Activated CD8-positive, alpha-beta memory T cell treated with anti-CD3 and anti-CD28 coated beads, Interleukin-2, amount 50 U/mL, for 1 hour (primary cell): ENCODE measurements around the gene CHRNG.

ENCODE experiments used
- DNase-seq: peaks from one replicate; pipeline ENCODE4 v3.0.0-alpha.2; 2020; ENCODE audit errors: extremely low read depth

Gene CHRNG

DNA sequence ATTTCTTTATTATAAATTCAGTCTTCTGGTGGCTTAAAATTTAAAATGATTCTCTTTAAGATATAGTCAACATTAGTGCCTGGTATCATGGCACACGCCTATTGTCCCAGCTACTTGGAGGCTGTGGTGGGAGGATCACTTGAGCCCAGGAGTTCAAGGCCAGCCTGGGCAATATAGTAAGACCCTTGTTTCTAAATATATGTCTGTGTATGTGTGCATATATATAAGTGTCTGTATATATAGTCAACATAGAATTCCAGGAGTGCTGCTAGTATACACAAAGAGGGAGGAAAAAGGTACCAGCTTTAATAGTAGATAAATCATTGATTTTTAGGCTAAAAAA is 35.9 kb downstream of the CHRNG start:
- no peak for DNase-seq

DNA sequence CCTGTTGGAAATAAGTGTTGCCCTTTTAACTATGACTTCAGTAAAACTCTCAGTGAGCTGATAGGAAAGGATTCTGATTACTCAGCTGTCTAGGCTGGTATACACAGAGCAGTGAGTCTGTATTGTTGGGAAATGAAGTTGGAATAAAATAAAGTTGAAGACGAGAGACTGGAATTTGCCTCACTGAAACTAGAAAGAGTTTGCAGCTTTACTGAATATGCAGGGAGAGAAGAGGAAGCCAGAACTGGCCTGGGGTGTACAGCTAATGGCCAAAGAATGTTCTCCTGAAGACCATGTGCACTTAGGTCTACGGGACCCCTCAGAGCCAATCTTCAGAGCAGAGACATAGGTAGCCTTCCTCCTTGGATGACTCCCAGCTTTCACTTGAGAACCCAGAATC is 37.5 kb downstream of the CHRNG start:
- no peak for DNase-seq

GRCh38 chr2:232577841-232578240 is 38.3 kb downstream of the CHRNG start:
- DNase-seq = no peak

- no peak for DNase-seq
These were observed 39.1 kb downstream of the CHRNG start for GRCh38 chr2:232578626-232579025.

GRCh38 chr2:232580648-232580981 is 41.1 kb downstream of the CHRNG start:
- no peak for DNase-seq

- no peak for DNase-seq
These were observed 42.2 kb downstream of the CHRNG start for GRCh38 chr2:232581725-232582124.

DNA sequence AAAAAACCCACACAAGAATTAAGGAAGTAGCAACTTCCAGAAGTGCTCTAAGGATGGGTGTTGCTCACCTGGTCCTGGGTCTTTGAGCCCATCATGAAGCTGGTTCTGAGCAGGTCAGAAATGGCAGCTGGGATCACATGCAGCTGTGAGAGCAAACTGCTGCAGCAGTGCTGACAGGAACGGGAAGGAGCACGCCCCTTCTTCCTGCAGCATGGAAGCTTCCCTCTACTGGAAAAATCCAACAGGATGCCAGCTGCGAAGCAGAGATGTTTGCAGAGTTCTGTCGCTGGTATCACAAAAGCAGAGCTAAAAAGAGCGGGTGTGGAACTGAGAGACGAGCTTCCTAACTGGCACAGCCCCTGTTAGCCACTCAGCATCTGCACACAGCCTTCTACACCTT is 44.7 kb downstream of the CHRNG start:
- no peak for DNase-seq

GRCh38 chr2:232586943-232587505 is 47.5 kb downstream of the CHRNG start:
- no peak for DNase-seq

GRCh38 chr2:232587512-232587911 is 48.0 kb downstream of the CHRNG start:
- DNase-seq = no peak

DNA sequence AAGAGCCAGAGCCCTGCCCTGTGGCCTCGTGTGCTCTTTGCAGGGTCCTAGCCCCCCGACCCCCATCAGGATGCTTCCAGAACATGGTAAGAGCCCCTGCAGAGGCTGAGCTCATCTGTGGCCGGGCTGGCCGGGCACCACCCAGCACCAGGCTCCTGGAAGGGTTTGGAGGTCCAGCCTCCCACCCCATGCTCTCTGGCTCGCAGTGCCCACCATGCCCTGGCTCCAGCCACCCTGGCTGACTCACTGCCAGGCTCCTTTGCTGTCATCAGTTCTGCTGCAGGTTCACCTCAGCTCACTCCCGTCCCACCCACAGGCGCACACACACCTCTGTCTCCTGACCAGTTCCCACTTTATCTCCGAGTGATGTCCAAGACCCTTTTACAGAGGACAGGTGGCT is 48.5 kb downstream of the CHRNG start:
- no peak for DNase-seq

GRCh38 chr2:232588680-232589585 is 49.4 kb downstream of the CHRNG start:
- no peak for DNase-seq

GRCh38 chr2:232592772-232593395 is 53.4 kb downstream of the CHRNG start:
- DNase-seq = no peak

DNA sequence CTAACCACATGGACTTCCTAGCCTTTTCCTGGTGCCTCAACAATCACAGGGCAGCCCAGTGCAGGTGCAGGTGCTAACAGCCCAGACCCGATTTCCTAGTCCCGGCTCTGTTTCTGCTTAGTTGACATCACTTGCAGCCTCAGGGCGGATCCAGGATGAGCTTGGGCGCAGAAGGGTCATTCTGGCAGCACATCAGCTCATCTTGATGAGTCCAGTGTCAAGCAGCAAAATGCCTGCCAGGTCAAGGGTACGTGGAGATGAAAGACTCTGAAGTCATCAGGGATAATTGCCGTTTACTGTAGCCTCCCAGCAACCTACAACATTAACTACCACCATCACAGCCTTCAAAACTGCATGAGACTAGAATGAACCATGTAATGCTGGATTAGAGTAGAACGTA is 54.5 kb downstream of the CHRNG start:
- DNase-seq = no peak
